ENCODE results near the gene SFT2D3. TPM values are rescaled to one million over a fixed set of nuclear protein-coding genes. Genes with fewer than 3 reads are reported as not detected.

Gene SFT2D3
- total RNA-seq, 1 experiment from 2014 or later: 5.6 TPM

GRCh38 chr2:127655209-127656073 lies 45.9 kb upstream of the SFT2D3 start:
- DNase-seq (ENCODE audit: low read depth, low spot score): no peak
- CTCF ChIA-PET: no interaction called here
- no TSS peak for BruUV-seq (replicated peaks)
- no peak for ATAC-seq
- H3K4me3 ChIP-seq (ENCODE audit: low read depth in 2 of 2, low read length in 2 of 2): no peak overlapping the region
- intact Hi-C loops (cut with micrococcal nuclease; ENCODE audit: unreplicated experiment): no loop called here
- no peak overlapping the region for H3K27ac ChIP-seq (ENCODE audit: low read length)
- POLR2A ChIA-PET: no interaction called here
- in situ Hi-C loops (cut with HindIII; ENCODE audit: low pct_unique_long_range_greater_than_20kb, low sequenced_read_pairs): no loop called here
- H3K4me1 ChIP-seq (ENCODE audit: control insufficient read depth, insufficient read depth, low read length): no peaks in the 10 kb centered on the region
- no peaks in the 10 kb centered on the region for H3K9me3 ChIP-seq (ENCODE audit: control insufficient read depth, insufficient read depth, low read depth, low read length)
- no peak for TF ChIP-seq POLR2AphosphoS5 (IDR thresholded peaks at IDR 0.05; ENCODE audit: low read depth, low read length)
- TF ChIP-seq TCF7L2 (IDR thresholded peaks at IDR 0.05; ENCODE audit: low read depth, low read length): no peak
- no peak for TF ChIP-seq REST (IDR thresholded peaks at IDR 0.05; ENCODE audit: insufficient read depth in 1 of 2, low read depth in 2 of 2, low read length in 1 of 2)
- no peaks in the 10 kb centered on the region for H3K36me3 ChIP-seq (ENCODE audit: control insufficient read depth, insufficient read depth, low read length)
- no peaks in the 10 kb centered on the region for H3K27me3 ChIP-seq (ENCODE audit: control insufficient read depth, insufficient read depth, low read length)

GRCh38 chr2:127656569-127657231 lies 44.6 kb upstream of the SFT2D3 start:
- POLR2A ChIA-PET: no interaction called here
- intact Hi-C loops (cut with micrococcal nuclease; ENCODE audit: unreplicated experiment) (no loop called here), in situ Hi-C loops (cut with HindIII; ENCODE audit: low pct_unique_long_range_greater_than_20kb, low sequenced_read_pairs) (no loop called here)
- Histone ChIP-seq H3K4me3 (ENCODE audit: low read depth in 2 of 2, low read length in 2 of 2) (no peak overlapping the region), H3K36me3 (ENCODE audit: control insufficient read depth, insufficient read depth, low read length) (no peaks in the 10 kb centered on the region), H3K4me1 (ENCODE audit: control insufficient read depth, insufficient read depth, low read length) (no peaks in the 10 kb centered on the region), H3K27me3 (ENCODE audit: control insufficient read depth, insufficient read depth, low read length) (no peaks in the 10 kb centered on the region), H3K9me3 (ENCODE audit: control insufficient read depth, insufficient read depth, low read depth, low read length) (no peaks in the 10 kb centered on the region), H3K27ac (ENCODE audit: low read length) (no peak overlapping the region)
- ATAC-seq (no peak), DNase-seq (ENCODE audit: low read depth, low spot score) (no peak)
- no peak for TF ChIP-seq POLR2AphosphoS5 (IDR thresholded peaks at IDR 0.05; ENCODE audit: low read depth, low read length)
- no peak for TF ChIP-seq CTCF (IDR thresholded peaks at IDR 0.05)
- no peak for TF ChIP-seq REST (IDR thresholded peaks at IDR 0.05; ENCODE audit: insufficient read depth in 1 of 2, low read depth in 2 of 2, low read length in 1 of 2)
- TF ChIP-seq SIN3A (IDR thresholded peaks at IDR 0.05; ENCODE audit: borderline replicate concordance, insufficient read depth, low read depth, low read length): no peak
- no peak for TF ChIP-seq TCF7L2 (IDR thresholded peaks at IDR 0.05; ENCODE audit: low read depth, low read length)
- no TSS peak for BruUV-seq (replicated peaks)
- CTCF ChIA-PET: no interaction called here
